WTC11 (cell line): ENCODE results near the gene ZNF277. TPM values are rescaled to one million over a fixed set of nuclear protein-coding genes. Genes with fewer than 3 reads are reported as not detected.

Source experiments
- ATAC-seq: fragments of 200-7000 bp; cut with Tn5 transposase; 2 replicates; pipeline ENCODE4 v1.10.0; 2021; ENCODE audit warnings: mild to moderate bottlenecking, moderate library complexity
- CTCF ChIA-PET: fragments of 300-600 bp; sonication (Branson Sonifier 250); formaldehyde crosslinking; loops from one replicate; lab custom pipeline; 2021; ENCODE audit warnings: antibody characterized with exemption; lab: Charles Lee
- POLR2A ChIA-PET: fragments of 350-600 bp; sonication (Branson Sonifier 250); formaldehyde crosslinking; loops from one replicate; lab custom pipeline; 2021; ENCODE audit warnings: antibody characterized with exemption; lab: Charles Lee
- DNase-seq: peaks from one replicate; pipeline ENCODE4 v3.0.0; 2021; ENCODE audit warnings: low spot score
- H3K27ac Mint-ChIP-seq: 2 replicates; pipeline ENCODE4 v1.8.0; 2021; ENCODE audit warnings: mixed read lengths
- H3K27me3 Mint-ChIP-seq: 2 replicates; pipeline ENCODE4 v1.8.0; 2021; ENCODE audit warnings: low read depth, mild to moderate bottlenecking, moderate library complexity, mixed read lengths
- H3K36me3 Mint-ChIP-seq: 2 replicates; pipeline ENCODE4 v1.8.0; 2021; ENCODE audit warnings: mixed read lengths
- H3K4me1 Mint-ChIP-seq: 2 replicates; pipeline ENCODE4 v1.8.0; 2022; ENCODE audit warnings: mixed read lengths
- H3K4me3 Mint-ChIP-seq: 2 replicates; pipeline ENCODE4 v1.8.0; 2021; ENCODE audit warnings: mild to moderate bottlenecking, moderate library complexity, mixed read lengths
- H3K9me3 Mint-ChIP-seq: 2 replicates; pipeline ENCODE4 v1.8.0; 2021; ENCODE audit warnings: mixed read lengths
- ATF1 ChIP-seq: sonication (generic); formaldehyde crosslinking; IDR thresholded peaks from 2 replicates; pipeline ENCODE4 v1.8.1; 2023; ENCODE audit warnings: mild to moderate bottlenecking, moderate library complexity, missing genetic modification reagents
- CBFB ChIP-seq: sonication (generic); formaldehyde crosslinking; IDR thresholded peaks from 2 replicates; pipeline ENCODE4 v1.8.1; 2022; ENCODE audit warnings: mild to moderate bottlenecking, low read depth, missing genetic modification reagents
- CREB1 ChIP-seq: sonication (generic); formaldehyde crosslinking; IDR thresholded peaks from 2 replicates; pipeline ENCODE4 v1.8.0; 2023; ENCODE audit warnings: mild to moderate bottlenecking, missing genetic modification reagents
- GRHL2 ChIP-seq: fragments of 250-450 bp; sonication (Bioruptor Pico); IDR thresholded peaks from 2 replicates; pipeline ENCODE4 v1.8.0; 2022; ENCODE audit warnings: mild to moderate bottlenecking, moderate library complexity; ENCODE audit not compliant: insufficient replicate concordance, severe bottlenecking
- JUN ChIP-seq: sonication (generic); formaldehyde crosslinking; IDR thresholded peaks from 2 replicates; pipeline ENCODE4 v1.8.0; 2023; ENCODE audit warnings: mild to moderate bottlenecking, missing genetic modification reagents
- KAT7 ChIP-seq: sonication (generic); formaldehyde crosslinking; IDR thresholded peaks from 2 replicates; pipeline ENCODE4 v1.8.1; 2023; ENCODE audit warnings: missing genetic modification reagents, mild to moderate bottlenecking, borderline replicate concordance
- NFE2L1 ChIP-seq: sonication (generic); formaldehyde crosslinking; IDR thresholded peaks from 2 replicates; pipeline ENCODE4 v1.8.1; 2023; ENCODE audit warnings: missing genetic modification reagents
- NR3C1 ChIP-seq: sonication (generic); formaldehyde crosslinking; conservative IDR thresholded peaks from 2 replicates; pipeline ENCODE4 v1.8.1; 2023; ENCODE audit warnings: low read depth, mild to moderate bottlenecking, missing genetic modification reagents
- OVOL2 ChIP-seq: fragments of 250-450 bp; sonication (Bioruptor Pico); IDR thresholded peaks from 2 replicates; pipeline ENCODE4 v1.9.0; 2021; ENCODE audit warnings: mild to moderate bottlenecking, borderline replicate concordance
- TEAD4 ChIP-seq: sonication (generic); formaldehyde crosslinking; IDR thresholded peaks from 2 replicates; pipeline ENCODE4 v1.8.0; 2022; ENCODE audit warnings: mild to moderate bottlenecking, missing genetic modification reagents
- ZBTB21 ChIP-seq: sonication (generic); formaldehyde crosslinking; IDR thresholded peaks from 2 replicates; pipeline ENCODE4 v1.8.1; 2023; ENCODE audit warnings: mild to moderate bottlenecking, missing genetic modification reagents, borderline replicate concordance
- ZNF416 ChIP-seq: fragments of 250-450 bp; sonication (Bioruptor Pico); IDR thresholded peaks from 2 replicates; pipeline ENCODE4 v1.9.0; 2021; ENCODE audit warnings: mild to moderate bottlenecking, inconsistent platforms
- ZNF671 ChIP-seq: fragments of 250-450 bp; sonication (Bioruptor Pico); IDR thresholded peaks from 2 replicates; pipeline ENCODE4 v1.8.0; 2021; ENCODE audit warnings: mild to moderate bottlenecking
- total RNA-seq: library from RNA; stranded (reverse); gene quantifications from 3 replicates; pipeline ENCODE4 v1.2.3, GENCODE V29; 2021
- TF ChIP-seq, protein P1 (sequence below): fragments of 250-450 bp; sonication (Bioruptor Pico); IDR thresholded peaks from 2 replicates; pipeline ENCODE4 v2.1.2; 2022; ENCODE audit warnings: mild to moderate bottlenecking, moderate library complexity
- TF ChIP-seq, protein P2 (sequence below): fragments of 250-450 bp; sonication (Bioruptor Pico); IDR thresholded peaks from 2 replicates; pipeline ENCODE4 v1.9.0; 2021; ENCODE audit warnings: mild to moderate bottlenecking
- TF ChIP-seq, protein P3 (sequence below): fragments of 250-450 bp; sonication (Bioruptor Pico); IDR thresholded peaks from 2 replicates; pipeline ENCODE4 v1.9.0; 2021; ENCODE audit warnings: moderate library complexity, mild to moderate bottlenecking, inconsistent platforms, borderline replicate concordance
- TF ChIP-seq, protein P4 (sequence below): sonication (generic); formaldehyde crosslinking; IDR thresholded peaks from 2 replicates; pipeline ENCODE4 v1.8.1; 2023; ENCODE audit warnings: mild to moderate bottlenecking, missing genetic modification reagents, borderline replicate concordance
- TF ChIP-seq, protein P5 (sequence below): sonication (generic); formaldehyde crosslinking; IDR thresholded peaks from 2 replicates; pipeline ENCODE4 v1.8.1; 2022; ENCODE audit warnings: missing genetic modification reagents, borderline replicate concordance
- TF ChIP-seq, protein P6 (sequence below): sonication (generic); formaldehyde crosslinking; IDR thresholded peaks from 2 replicates; pipeline ENCODE4 v1.8.0; 2022; ENCODE audit warnings: missing genetic modification reagents
- TF ChIP-seq, protein P7 (sequence below): sonication (generic); formaldehyde crosslinking; IDR thresholded peaks from 2 replicates; pipeline ENCODE4 v1.8.0; 2022; ENCODE audit warnings: mild to moderate bottlenecking, missing genetic modification reagents

The ZNF277 gene
- total RNA-seq, 1 experiment from 2014 or later: 22.5 TPM

DNA sequence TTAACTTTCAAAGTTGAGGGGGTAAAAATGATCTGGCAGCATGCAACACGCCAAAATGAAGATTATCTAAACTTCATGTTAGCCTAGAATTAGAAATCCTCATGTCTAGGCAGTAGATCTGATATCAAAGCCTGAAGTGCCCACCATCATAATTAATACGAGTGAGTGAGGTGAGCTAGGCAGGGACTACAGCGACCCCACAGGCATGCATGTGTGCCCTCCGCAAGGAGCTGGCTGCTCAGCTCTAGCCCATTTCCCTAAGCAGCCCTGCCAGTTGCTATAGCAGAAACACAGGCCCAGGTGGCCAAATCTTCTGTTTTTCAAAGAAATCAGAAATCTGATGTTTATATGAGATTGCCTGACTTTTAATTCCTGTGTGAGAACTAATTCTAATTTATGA lies 150.6 kb downstream of the ZNF277 start (continued):
- no peak for TF ChIP-seq ZNF416 (CRISPR knock-in tag)
- TF ChIP-seq CBFB (CRISPR knock-in tag): no peak
- TF ChIP-seq, protein P1, sequence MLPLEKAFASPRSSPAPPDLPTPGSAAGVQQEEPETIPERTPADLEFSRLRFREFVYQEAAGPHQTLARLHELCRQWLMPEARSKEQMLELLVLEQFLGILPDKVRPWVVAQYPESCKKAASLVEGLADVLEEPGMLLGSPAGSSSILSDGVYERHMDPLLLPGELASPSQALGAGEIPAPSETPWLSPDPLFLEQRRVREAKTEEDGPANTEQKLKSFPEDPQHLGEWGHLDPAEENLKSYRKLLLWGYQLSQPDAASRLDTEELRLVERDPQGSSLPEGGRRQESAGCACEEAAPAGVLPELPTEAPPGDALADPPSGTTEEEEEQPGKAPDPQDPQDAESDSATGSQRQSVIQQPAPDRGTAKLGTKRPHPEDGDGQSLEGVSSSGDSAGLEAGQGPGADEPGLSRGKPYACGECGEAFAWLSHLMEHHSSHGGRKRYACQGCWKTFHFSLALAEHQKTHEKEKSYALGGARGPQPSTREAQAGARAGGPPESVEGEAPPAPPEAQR (CRISPR knock-in tag): no peak
- TF ChIP-seq, protein P2, sequence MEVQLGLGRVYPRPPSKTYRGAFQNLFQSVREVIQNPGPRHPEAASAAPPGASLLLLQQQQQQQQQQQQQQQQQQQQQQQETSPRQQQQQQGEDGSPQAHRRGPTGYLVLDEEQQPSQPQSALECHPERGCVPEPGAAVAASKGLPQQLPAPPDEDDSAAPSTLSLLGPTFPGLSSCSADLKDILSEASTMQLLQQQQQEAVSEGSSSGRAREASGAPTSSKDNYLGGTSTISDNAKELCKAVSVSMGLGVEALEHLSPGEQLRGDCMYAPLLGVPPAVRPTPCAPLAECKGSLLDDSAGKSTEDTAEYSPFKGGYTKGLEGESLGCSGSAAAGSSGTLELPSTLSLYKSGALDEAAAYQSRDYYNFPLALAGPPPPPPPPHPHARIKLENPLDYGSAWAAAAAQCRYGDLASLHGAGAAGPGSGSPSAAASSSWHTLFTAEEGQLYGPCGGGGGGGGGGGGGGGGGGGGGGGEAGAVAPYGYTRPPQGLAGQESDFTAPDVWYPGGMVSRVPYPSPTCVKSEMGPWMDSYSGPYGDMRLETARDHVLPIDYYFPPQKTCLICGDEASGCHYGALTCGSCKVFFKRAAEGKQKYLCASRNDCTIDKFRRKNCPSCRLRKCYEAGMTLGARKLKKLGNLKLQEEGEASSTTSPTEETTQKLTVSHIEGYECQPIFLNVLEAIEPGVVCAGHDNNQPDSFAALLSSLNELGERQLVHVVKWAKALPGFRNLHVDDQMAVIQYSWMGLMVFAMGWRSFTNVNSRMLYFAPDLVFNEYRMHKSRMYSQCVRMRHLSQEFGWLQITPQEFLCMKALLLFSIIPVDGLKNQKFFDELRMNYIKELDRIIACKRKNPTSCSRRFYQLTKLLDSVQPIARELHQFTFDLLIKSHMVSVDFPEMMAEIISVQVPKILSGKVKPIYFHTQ (CRISPR knock-in tag): no peak
- TF ChIP-seq, protein P3, sequence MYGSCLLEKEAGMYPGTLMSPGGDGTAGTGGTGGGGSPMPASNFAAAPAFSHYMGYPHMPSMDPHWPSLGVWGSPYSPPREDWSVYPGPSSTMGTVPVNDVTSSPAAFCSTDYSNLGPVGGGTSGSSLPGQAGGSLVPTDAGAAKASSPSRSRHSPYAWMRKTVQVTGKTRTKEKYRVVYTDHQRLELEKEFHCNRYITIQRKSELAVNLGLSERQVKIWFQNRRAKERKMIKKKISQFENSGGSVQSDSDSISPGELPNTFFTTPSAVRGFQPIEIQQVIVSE (CRISPR knock-in tag): no peak
- TF ChIP-seq NFE2L1 (CRISPR knock-in tag): no peak
- no peak for TF ChIP-seq OVOL2 (CRISPR knock-in tag)
- TF ChIP-seq, protein P4, sequence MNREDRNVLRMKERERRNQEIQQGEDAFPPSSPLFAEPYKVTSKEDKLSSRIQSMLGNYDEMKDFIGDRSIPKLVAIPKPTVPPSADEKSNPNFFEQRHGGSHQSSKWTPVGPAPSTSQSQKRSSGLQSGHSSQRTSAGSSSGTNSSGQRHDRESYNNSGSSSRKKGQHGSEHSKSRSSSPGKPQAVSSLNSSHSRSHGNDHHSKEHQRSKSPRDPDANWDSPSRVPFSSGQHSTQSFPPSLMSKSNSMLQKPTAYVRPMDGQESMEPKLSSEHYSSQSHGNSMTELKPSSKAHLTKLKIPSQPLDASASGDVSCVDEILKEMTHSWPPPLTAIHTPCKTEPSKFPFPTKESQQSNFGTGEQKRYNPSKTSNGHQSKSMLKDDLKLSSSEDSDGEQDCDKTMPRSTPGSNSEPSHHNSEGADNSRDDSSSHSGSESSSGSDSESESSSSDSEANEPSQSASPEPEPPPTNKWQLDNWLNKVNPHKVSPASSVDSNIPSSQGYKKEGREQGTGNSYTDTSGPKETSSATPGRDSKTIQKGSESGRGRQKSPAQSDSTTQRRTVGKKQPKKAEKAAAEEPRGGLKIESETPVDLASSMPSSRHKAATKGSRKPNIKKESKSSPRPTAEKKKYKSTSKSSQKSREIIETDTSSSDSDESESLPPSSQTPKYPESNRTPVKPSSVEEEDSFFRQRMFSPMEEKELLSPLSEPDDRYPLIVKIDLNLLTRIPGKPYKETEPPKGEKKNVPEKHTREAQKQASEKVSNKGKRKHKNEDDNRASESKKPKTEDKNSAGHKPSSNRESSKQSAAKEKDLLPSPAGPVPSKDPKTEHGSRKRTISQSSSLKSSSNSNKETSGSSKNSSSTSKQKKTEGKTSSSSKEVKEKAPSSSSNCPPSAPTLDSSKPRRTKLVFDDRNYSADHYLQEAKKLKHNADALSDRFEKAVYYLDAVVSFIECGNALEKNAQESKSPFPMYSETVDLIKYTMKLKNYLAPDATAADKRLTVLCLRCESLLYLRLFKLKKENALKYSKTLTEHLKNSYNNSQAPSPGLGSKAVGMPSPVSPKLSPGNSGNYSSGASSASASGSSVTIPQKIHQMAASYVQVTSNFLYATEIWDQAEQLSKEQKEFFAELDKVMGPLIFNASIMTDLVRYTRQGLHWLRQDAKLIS (CRISPR knock-in tag): no peak
- TF ChIP-seq, protein P5, sequence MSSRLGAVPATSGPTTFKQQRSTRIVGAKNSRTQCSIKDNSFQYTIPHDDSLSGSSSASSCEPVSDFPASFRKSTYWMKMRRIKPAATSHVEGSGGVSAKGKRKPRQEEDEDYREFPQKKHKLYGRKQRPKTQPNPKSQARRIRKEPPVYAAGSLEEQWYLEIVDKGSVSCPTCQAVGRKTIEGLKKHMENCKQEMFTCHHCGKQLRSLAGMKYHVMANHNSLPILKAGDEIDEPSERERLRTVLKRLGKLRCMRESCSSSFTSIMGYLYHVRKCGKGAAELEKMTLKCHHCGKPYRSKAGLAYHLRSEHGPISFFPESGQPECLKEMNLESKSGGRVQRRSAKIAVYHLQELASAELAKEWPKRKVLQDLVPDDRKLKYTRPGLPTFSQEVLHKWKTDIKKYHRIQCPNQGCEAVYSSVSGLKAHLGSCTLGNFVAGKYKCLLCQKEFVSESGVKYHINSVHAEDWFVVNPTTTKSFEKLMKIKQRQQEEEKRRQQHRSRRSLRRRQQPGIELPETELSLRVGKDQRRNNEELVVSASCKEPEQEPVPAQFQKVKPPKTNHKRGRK (CRISPR knock-in tag): no peak
- TF ChIP-seq ZNF671 (CRISPR knock-in tag): no peak
- TF ChIP-seq ZBTB21 (CRISPR knock-in tag): no peak
- TF ChIP-seq CREB1: no peak
- TF ChIP-seq TEAD4 (CRISPR knock-in tag): no peak
- TF ChIP-seq NR3C1: no peak

DNA sequence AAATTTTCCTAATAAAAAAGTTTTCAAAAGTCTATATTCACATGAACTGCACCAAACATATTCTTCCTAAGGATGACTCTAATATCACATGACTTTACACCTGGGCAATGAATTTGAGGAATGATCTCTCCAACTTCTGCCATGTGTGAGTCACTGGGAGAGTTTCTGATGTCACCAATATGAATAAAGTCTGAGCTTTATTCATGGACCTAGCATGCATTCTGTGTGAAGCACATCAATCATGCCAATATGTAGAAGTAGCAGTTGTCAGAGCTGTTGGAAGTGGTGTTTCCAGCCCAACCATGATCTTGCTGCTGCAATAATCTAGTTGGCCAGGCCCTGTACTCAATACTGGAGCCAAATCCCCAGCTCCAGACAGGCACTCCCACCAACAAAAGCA lies 152.0 kb downstream of the ZNF277 start:
- POLR2A ChIA-PET: no interaction called here
- Mint-ChIP-seq H3K4me1 (peaks cover 13% of the 10 kb centered on the region), H3K27me3 (no peaks in the 10 kb centered on the region), H3K27ac (no peak overlapping the region), H3K9me3 (peaks cover 16% of the 10 kb centered on the region), H3K4me3 (no peak overlapping the region), H3K36me3 (no peaks in the 10 kb centered on the region)
- CTCF ChIA-PET: no interaction called here
- no peak for DNase-seq
- no peak for ATAC-seq
- TF ChIP-seq, protein P6, sequence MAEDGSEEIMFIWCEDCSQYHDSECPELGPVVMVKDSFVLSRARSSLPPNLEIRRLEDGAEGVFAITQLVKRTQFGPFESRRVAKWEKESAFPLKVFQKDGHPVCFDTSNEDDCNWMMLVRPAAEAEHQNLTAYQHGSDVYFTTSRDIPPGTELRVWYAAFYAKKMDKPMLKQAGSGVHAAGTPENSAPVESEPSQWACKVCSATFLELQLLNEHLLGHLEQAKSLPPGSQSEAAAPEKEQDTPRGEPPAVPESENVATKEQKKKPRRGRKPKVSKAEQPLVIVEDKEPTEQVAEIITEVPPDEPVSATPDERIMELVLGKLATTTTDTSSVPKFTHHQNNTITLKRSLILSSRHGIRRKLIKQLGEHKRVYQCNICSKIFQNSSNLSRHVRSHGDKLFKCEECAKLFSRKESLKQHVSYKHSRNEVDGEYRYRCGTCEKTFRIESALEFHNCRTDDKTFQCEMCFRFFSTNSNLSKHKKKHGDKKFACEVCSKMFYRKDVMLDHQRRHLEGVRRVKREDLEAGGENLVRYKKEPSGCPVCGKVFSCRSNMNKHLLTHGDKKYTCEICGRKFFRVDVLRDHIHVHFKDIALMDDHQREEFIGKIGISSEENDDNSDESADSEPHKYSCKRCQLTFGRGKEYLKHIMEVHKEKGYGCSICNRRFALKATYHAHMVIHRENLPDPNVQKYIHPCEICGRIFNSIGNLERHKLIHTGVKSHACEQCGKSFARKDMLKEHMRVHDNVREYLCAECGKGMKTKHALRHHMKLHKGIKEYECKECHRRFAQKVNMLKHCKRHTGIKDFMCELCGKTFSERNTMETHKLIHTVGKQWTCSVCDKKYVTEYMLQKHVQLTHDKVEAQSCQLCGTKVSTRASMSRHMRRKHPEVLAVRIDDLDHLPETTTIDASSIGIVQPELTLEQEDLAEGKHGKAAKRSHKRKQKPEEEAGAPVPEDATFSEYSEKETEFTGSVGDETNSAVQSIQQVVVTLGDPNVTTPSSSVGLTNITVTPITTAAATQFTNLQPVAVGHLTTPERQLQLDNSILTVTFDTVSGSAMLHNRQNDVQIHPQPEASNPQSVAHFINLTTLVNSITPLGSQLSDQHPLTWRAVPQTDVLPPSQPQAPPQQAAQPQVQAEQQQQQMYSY (CRISPR knock-in tag): no peak
- TF ChIP-seq GRHL2 (no peak), JUN (CRISPR knock-in tag) (no peak), ATF1 (CRISPR knock-in tag) (no peak), KAT7 (CRISPR knock-in tag) (no peak)
- TF ChIP-seq, protein P7, sequence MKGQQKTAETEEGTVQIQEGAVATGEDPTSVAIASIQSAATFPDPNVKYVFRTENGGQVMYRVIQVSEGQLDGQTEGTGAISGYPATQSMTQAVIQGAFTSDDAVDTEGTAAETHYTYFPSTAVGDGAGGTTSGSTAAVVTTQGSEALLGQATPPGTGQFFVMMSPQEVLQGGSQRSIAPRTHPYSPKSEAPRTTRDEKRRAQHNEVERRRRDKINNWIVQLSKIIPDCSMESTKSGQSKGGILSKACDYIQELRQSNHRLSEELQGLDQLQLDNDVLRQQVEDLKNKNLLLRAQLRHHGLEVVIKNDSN (CRISPR knock-in tag): no peak
